ENCODE results near the gene CDHR5.

DNA sequence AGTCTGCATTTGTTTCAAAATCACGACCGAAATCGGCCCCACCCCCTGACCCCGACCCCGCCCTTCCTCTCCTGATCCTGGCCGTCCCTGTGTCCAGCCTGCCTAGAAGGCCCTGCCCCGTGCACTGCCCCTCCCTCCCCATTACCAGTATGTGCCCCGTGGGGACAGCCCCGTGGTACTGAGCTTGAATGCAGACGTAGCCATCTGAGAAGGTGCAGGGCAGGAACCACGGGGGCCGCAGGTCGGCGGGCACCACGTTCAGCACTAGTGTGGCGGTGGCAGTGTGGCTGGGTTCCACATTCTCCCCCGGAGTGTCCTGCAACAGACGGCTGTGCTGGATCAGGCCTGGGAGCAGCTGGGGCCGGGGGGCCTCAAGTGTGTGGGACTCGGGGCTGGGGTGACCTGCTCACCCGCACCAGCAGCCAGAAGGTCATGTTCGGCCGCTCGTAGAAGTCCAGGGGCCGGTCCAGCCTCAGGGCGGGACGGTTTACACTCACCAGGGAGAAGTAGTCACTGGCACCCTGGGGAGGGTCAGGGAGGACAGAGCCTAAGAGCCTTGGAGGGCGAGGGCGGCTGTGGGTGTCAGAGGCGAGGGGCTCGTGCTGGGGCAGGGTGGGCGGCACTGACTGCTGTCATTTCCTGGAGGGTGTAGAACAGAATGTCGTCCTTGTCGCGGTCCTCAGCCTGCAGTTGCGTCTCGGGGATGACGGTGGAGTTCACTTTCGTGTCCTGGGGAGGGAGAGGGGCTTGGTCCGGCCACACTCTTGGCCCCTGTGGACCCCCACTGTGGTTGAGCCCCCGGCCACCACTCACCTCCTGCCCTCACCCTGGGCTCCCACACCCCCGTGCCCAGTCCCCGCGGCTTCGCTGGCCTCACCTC, 3.6 kb downstream of the CDHR5 start:
- TF ChIP-seq POLR2AphosphoS5 (IDR thresholded peaks at IDR 0.05; ENCODE audit: low read depth, low read length) = 0 out of 2 replicates have a peak, but pooled peaks have one; percentile 33
- no peak for TF ChIP-seq POLR2A (IDR thresholded peaks at IDR 0.05; ENCODE audit: low read depth, low read length)
